Islet of Langerhans (tissue), 1 donor: ENCODE results near the gene SLC16A10.
A peak's percentile ranks its signal among the peaks of the same experiment; 100 is the strongest.
"Not testable (repeated sequence)": the region's sequence is repeated elsewhere in the genome, so short reads cannot be mapped to it uniquely, and the experiment has no call there.

Source experiments
- FAIRE-seq: peaks from one replicate; lab custom pipeline; 2011; peaks lifted over from hg19 to GRCh38; lab: Jason Lieb, UNC

Gene SLC16A10

DNA sequence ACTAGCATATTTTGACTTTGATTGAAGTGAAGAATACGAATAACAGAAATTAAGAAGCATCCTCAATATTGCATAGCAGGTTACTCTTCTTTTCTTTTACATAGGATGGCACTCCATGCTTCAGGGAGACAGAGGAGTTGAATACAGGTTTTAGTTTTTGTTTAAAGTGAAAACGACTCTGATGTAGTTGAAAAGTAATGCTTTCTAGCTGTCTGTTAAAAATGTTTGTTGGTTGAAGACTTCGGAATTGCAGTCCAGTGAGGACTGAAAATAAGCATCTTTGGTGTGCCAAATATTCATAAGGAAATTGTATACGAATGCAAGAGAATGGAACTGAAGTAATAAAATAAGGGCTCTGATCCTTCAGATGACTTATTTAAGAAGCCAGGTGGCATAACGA, 618 bp upstream of the SLC16A10 start:
- no peak for FAIRE-seq

DNA sequence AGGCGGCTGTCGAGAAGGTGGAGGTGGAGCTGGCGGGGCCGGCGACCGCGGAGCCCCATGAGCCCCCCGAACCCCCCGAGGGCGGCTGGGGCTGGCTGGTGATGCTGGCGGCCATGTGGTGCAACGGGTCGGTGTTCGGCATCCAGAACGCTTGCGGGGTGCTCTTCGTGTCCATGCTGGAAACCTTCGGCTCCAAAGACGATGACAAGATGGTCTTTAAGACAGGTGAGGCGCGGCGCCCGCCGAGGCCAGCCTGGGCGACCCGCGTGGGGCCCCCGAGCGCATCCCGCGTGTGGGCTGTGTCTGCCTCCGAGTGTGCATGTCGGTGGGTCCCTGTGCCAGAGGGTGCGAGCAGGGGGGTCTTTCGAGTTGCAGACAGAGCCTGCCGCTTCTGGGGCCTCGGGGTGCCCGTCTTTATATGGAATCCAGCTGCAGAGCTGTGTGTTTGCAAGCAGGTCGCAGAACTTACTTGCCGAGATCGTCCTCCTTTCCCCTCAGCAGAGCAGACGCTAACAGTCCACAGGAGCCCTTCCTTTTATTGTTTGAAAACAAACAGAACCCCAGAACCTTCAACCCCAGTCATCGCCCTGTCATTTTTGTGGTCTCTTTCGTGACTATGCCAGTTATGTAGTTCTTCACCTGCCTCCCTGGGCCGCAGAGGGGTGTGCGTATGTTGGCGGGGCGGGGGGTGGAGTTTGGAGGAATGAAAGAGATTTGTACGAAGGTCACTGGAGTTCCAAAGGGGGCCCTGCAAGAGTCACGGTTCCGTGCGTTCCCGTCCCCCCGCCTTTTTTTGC, 766 bp downstream of the SLC16A10 start:
- no peak for FAIRE-seq

DNA sequence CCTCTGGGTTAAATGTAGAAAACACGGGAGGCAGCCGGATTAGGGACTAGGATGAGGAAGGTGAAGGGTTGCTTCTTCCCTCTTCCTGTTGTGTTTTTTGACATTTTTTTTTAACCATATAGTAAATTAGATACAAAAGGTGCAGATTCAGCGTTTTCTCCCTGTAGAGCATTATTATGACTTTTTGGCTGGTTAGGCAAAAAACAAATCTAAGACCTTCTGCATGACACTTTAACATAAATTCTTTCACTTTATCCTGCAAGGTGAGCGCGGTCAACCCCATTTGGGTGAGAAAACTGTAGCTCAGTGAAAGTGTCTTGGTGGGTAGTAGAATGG, 1.3 kb downstream of the SLC16A10 start:
- no peak for FAIRE-seq

DNA sequence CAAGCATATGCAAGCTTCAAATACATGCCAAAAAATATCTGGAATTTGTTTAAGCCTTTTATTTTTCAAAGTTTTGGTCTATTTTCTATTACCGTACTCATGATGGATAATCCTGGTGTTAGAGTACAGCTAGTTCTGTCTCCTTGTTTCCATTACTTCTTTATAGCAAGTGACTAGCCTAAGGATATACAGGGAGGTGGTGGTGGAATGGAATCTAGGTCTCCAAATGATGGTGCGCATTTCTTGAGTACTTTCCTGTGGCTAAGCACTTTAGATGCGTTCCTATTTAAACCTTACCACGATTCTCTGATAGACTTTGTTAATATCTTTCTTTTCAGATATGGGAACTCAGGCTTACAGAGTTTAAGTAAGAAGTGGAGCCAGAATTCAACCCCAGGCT, 3.5 kb downstream of the SLC16A10 start:
- no peak for FAIRE-seq

DNA sequence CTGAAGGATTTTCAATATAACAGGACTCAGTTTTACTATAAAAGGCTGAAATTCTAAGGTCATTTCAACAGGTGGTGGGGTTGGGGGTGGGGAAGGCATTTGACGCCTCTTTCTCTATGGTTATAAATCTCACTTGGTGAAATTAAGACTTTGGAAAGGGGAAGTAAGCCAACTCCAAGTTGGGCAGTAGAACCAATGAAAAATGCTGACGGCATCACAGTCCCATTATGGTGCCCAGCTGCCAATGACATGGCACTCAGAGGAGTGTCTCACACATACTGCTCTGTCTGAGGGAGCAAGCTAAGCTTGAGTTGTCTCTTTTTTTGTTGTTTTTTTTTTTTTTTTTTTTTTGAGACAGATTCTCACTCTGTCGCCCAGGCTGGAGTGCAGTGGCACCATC, 4.7 kb downstream of the SLC16A10 start:
- no peak for FAIRE-seq

DNA sequence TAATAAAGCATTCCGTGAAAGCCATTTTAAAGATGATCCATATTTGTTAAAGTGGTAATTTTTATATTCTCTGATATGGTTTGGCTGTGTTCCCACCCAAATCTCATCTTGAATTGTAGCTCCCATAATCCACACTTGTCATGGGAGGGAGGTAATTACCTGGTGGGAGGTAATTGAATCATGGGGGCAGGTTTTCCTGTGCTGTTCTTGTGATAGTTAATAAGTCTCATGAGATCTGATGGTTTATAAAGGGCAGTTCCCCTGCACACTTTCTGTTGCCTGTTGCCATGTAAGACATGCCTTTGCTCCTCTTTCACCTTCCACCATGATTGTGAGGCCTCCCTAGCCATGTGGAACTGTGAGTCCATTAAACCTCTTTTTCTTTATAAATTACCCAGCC, 8.2 kb downstream of the SLC16A10 start:
- FAIRE-seq: not testable (repeated sequence)

DNA sequence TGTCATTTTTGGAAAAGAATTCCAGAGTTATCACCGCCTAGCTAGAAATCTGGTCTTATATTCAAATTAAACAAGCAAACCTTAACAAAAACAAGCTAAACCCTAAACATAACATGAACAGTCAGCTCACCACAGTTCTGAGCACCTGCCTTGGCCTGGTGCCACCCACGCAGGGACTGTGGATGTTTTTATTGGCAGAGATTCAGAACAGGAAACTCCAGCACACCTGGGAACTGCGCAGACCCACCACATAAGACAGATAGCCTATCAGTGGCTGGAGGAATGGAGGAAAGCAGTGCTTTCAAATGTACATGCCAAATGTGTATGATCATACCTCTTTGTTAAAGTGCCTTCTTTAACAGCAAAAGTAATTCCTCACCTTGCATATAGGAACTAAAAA, 8.9 kb downstream of the SLC16A10 start:
- FAIRE-seq: peak; percentile 45

DNA sequence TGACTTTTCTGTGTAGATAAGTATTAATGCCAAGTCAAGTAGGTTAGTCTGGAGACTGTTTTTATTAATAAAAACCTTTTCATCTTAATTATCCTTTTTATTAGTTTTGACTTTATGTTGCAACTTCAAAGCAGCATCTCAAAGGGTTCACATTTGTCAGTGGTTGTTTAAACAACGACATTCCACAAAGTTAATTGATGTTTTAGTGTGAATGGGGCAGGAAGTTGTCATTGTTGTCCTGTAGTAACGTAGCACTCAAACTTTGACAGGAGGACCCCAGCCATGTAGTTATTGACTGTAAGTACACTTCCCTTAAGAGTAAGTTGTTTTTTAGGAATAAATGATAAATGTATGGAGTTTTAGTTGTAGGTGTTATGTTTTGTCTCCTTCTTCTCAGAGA, 11.3 kb downstream of the SLC16A10 start:
- no peak for FAIRE-seq

DNA sequence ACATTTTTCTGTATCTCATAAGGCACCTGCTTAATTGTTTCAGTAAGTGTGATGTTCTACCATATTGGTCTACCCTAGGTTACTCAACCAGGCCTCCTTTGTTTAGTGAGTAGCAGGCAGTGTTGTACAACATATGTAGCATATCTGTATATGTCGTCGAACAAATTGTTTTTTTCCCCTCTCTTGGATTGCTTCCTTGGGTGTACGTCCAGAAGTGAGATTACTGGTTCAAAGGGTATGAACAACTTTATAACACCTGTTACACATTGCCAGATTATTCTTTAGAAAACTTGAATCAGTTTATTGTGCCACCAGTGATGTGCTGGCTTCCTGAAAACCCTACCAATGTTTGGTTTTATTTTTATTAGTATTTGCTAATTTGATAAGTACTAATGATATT, 14.7 kb downstream of the SLC16A10 start:
- no peak for FAIRE-seq

DNA sequence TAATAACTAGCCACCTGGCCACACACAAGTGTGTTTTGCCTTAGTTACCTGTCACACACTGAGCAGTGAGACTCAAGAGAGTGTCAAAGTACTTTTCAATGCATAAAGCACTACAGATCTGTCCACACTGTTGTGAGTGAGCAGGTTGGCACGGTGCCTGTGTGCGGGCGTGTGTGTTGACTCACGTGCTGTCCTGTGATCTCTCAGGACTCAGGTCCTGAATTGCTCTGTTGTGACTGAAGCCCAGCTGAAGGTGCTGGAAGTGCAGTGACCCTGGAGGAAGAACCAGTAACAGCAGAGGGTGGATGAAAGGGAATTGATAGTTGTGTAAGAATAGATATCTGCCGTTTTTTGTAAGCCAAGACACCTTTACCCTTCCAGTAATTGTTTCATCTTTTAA, 18.3 kb downstream of the SLC16A10 start:
- peak; percentile 82 for FAIRE-seq

DNA sequence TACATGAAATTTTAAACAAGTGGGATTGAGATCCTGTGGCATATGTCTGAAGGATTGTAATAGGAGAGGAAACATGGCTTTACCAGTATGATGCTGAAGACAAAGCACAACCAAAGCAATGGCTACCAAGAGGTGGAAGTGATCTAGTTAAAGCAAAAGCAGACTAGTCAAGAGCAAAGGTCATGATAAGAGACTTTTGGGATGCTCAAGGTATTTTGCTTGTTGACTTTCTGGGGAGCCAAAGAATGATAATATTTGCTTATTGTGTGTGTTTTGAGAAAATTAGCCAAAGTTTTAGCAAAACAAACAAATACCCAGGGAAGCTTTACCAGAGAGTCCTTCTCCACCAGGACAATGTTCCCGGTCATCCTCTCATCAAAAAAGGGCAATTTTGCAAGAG, 20.3 kb downstream of the SLC16A10 start:
- no peak for FAIRE-seq

DNA sequence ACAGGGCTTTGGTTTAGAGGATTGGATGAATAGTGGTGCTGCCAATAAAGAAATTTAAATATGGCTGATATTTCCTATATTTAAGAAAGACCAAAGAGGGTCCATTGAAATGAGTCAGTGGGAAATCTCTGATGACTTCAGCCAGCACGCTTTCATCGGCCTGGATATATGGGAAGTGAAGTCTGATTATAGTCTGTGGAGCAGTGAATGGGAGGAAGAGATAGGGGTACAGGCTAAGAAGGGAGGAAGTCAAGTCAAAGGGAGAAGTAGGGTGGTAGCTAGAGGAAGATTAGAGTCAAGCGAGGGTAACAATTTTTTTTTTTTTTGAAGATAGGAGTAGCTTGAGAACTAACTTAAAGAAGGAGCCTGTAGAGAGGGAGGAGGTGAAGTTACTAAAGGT, 22.7 kb downstream of the SLC16A10 start:
- FAIRE-seq: no peak

DNA sequence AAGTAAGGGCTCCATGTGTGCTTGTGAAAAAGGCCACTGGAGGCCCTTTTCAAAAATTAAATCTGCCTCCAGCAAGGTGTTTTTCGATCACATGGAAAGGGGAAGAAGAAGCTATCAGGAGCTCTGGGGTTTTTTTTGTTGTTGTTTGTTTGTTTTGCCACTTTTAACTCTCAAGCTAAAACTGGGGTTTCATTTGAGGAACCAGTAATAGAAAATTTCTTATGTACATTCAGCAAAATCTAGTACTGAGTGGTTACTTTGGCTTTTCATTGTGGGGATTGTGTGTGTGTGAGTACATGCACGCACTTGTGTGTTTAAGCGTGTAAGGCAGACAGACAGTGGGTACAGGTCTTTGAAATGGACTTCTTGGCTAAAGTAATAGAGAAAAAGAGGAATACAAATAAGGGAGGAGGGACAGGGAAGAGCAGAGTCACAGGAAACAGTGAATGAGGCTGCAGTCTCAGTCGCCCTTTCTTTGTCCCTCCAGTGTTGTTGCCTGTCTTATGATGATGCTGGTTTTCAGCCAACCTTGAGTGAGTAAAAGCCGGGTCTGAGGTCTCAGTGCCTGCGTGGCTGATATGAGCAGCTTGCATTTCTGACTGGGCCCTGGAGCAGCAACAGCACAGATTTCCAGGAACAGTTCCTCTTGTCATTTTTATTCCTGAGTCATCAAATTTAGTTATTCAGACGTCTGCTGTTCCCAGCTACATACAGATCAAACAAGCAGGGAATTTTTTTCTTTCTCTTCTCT, 26.2 kb downstream of the SLC16A10 start:
- FAIRE-seq: peak; percentile 88

DNA sequence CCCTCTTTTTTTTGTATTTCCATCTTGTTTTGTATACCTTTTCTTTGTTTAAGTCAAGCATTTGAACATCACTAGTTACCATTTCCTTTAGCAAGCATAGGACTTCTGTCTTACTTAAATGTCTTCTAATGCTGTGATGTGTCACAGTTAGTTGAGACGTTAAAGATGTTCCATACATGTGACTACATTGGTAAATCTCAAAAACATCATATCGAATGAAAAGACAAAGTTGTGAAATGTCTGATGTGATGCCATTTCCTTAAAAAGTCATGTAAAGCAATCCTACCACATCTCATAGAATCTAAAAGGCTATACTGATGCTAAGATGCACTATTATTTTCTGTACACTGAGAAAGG, 26.8 kb downstream of the SLC16A10 start:
- no peak for FAIRE-seq

DNA sequence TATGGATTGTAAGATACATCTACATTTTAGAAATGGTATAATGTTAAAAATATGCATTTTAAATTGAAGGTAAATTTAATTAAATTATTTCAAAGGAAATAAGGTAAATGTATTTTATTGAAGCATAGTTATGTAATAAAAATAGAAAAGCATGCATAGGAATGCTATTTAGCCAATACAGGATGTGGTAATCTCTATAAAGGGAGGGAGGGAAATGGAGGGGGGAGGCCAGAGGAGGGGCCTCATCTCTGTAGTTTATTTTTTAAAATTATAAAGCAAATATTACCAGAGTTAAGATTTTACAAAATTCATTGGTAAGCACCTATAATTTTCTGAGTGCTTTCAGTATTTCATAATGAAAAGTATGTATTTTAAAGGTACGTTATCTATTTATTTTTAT, 27.2 kb downstream of the SLC16A10 start:
- FAIRE-seq: no peak

DNA sequence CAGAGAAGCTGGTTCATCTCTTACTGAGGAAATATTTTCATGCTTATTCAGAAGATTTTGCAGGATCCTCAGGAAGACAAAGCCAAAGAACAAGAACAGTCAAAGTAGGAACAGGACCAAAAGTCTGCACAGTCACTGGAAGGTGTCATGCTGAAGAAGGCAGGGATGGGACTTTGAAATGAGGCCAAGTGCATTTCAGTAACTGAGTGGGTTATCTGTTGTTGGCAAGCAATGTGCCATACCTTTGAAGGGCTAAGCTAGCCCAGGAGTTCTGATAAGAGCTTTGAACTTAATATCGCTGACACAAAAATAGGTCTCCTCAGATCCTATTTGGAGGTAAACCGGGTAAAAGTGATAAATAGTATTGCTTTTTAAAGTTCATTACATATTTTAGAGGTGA, 31.5 kb downstream of the SLC16A10 start:
- no peak for FAIRE-seq

DNA sequence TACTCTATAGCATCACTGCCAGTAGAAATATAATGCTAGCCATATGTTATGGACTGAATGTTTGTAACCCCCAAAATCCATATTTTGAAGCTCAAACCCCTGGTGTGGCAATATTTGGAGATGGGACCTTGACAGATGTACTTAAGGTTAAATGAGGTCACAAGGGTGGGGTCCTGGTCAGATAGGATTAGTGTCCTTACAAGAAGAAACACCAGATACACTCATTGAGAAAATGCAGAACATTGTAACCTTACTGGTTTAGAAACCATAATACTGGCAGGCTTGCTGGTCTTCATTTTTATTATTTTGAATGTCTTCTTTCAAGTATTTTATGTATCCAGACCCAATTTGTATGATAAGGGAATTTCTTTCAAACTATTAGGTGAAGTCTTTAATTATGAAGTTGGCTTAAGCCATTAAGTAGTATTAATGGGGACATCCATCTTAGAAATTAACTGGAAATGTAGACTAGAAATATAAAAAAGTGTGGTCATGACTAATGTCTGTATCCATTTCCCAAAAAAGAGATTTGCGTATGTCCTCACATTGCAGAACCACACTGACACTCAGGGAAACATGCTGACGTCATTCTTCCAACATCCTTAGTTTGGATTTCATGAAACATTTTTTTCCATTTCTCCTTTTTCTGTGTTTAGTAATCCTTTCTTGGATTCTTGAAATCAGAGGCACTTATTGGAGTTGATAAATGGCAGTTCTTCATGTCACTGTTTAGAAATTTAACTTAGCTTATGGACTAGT, 32.4 kb downstream of the SLC16A10 start:
- FAIRE-seq: no peak

DNA sequence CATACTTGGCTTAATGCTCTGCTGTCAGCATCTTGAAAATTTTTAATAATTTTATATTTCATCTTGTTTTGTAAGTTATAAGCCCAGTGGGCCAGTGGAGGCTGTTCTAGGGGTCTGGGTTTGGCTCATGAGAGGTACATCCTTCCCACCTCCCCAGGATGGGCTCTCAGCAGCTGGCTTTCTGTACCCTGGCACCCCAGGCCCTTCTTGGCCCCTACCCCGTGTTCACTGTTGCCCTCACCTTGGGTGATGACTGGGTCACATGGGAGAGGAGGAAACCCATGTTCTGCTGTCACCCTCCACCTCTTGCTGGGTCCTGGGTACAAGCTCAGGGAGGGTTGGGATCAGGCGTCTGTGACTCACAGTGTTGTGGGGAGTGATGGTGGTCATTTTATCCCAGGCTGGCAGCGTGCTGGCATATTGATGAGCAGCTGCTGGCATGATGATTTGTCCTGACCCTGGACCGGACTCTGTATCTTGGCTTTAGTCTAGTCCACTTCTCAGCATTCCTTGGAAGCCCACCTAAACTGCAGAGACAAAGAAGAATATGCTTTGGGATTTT, 34.6 kb downstream of the SLC16A10 start:
- FAIRE-seq: no peak

DNA sequence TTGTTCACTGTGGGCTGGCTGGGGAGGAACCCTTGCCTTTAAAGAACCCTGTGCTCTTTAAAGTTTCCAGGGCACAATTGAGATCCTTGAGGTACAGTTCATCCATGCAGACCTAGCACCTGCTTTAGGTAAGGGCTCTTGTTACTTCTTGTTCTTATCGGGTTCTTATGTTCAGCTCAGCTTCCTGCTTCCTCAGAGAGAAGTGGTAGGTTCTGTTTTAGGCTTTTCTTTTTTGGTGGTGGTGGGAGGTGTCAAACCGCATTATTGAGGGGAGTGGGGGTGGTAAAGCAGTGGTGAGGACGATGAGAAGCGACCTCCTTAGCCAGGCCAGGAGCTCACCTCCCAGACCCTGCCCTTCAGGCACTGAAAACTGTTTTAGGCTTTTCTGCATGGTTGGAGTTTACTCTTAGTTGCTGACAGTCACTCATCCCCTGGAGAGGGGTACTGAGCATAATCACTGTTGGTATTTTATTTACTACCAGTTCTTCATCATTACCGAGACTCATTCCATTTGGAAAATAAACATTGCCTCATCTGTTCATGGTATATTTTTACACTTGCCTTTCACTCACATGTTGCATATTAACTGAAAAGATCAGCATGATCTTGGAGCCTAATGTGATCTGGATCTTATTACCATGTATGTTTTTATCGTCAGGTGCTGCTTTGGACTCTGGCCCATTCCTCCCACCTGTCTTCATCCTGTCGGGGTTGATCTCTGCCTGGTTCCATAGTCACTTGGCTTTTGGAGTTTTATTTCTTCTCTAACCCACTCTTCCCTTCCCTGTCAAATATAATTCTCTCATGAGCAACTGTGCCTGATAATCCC, 35.4 kb downstream of the SLC16A10 start:
- no peak for FAIRE-seq

DNA sequence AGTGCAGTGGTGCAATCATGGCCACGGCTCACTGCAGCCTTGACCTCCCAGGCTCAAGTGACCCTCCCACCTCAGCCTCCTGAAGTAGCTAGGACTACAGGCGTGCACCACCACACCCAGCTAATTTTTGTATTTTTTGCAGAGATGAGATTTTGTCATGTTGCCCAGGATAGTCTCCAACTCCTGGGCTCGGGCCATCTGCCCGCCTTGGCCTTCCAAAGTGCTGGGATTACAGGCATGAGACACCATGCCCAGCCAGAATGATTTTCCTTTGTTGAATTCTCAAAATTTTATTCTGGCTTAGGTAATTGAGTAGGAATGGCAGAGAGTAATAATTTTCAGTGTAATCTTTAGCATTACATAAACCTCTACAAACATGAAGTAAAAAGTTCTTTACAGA, 37.1 kb downstream of the SLC16A10 start:
- no peak for FAIRE-seq

DNA sequence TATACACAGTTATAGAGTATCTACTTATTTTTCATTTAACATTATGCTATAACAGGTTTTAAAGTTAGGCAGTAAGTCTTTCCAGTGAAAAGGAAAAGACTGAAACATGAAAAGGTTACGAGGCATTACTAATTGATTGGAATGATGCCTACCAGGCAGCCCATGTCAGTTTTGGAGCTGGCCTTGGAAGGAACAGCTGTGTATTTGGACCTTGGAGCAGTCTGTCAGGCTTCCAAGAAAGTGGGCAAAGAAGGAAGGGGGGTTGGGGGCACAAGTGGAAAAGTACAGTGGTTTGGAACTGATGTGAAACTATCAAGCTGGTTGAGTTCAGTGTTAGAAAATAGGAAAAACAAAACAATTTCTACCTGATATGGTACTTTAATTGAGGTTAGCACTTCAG, 41.7 kb downstream of the SLC16A10 start:
- FAIRE-seq: no peak

DNA sequence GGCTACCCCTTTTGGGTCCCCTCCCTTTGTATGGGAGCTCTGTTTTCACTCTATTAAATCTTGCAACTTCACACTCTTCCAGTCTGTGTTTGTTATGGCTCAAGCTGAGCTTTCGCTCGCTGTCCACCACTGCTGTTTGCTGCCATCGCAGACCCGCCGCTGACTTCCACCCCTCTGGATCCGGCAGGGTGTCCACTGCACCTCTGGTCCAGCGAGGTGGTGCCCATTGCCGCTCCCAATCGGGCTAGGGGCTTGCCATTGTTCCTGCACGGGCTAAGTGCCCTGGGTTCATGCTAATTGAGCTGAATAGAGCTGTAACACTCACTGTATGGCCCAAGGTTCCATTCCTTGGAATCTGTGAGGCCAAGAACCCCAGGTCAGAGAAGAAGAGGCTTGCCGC, 43.7 kb downstream of the SLC16A10 start:
- FAIRE-seq: not testable (repeated sequence)
